Activated naive CD4-positive, alpha-beta T cell treated with anti-CD3 and anti-CD28 coated beads, Interleukin-2, amount 50 U/mL, for 16 hours (primary cell): ENCODE measurements around the gene IGSF21.

Source experiments
- DNase-seq: peaks from one replicate; pipeline ENCODE4 v3.0.0-alpha.2; 2020

The IGSF21 gene

GRCh38 chr1:18278946-18279345, 171.3 kb downstream of the IGSF21 start:
- no peak for DNase-seq

DNA sequence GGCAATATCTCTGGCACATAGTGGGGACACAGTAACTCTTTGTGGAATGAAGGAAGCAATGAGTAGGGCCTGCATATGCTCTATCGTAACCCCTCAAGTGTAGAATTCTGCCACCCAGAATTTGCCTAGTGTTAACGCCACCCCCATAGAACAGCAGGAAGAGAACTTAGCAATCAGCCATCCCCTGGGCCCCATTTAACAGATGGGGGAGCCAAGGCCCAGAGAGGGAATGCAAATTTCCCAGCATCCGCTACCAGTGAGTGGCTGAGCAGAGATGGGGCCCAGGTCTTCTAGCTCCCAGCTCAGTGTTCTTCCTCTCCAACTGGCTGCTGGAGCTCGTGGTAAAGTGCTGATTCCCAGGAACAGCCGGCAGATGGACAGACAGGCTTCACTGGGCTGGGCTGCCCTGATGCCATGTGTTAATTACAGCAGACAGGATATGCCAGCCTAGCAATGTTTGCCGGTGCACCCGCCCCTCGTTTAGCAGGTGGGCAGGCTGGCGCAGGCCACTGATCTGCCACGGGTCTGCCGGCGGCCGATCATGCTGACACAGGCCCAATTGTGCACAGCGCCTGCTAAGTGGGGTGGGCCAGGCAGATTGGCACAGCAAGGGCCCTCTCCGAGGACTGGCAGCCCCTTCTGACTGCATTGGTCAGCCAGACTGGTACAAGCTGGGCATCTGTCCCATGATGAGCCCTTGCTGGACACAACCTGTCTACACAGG, 171.9 kb downstream of the IGSF21 start:
- no peak for DNase-seq

DNA sequence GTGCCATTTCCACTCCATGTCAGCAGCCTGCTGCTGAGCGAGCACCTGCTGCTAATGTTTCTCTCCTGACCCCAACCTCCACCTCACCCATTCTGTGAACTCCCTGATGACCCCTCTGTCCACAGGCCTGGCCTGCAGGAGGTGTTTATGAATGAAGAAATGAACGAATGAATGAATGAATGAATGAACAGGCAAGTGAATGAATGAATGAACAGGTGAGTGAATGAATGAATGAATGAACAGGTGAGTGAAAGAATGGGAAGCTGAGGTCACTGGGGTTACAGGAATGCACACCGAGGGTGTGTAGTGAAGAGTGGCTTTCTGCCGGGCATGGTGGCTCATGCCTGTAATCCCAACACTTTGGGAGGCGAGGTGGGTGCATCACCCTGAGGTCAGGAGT, 173.4 kb downstream of the IGSF21 start:
- DNase-seq, result no peak

- DNase-seq, result no peak
These were observed 175.4 kb downstream of the IGSF21 start for GRCh38 chr1:18282851-18283600.

DNA sequence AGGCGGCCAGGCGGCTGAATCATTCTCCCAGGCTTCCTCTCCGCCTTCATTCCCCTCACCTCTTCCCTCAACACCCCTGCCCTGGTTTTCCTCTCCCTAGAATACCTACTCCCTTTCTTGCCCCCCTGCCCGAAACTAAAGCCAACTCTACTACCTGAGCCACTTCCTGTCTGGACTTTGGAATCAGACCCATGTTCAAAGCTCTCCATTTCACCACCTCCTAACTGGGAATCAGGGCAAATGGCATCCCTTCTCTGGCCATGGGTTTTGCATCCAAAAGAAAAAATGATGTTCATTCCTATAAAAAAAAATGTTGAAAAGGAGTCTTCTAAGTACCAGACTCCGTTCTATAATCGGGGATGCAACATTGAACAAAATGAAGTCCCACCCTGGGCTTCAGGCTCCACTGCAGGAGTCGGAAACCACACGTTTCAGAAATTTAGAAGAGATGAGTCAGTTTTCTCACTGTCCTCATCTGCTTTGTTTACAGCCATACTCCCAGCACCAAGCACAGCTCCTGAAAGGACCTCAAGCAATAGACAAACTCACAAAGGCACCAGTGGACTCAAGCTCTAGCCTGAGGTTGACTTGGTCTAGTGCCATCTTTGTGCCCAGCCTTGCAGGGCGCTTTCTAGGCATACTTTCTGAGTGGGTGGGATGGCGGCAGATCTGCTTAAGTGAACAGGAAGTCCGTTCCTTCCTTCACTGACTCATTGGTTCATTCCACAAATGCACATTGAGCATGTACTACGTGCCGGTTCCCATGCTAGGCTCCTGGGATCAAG, 176.2 kb downstream of the IGSF21 start:
- no peak for DNase-seq

DNA sequence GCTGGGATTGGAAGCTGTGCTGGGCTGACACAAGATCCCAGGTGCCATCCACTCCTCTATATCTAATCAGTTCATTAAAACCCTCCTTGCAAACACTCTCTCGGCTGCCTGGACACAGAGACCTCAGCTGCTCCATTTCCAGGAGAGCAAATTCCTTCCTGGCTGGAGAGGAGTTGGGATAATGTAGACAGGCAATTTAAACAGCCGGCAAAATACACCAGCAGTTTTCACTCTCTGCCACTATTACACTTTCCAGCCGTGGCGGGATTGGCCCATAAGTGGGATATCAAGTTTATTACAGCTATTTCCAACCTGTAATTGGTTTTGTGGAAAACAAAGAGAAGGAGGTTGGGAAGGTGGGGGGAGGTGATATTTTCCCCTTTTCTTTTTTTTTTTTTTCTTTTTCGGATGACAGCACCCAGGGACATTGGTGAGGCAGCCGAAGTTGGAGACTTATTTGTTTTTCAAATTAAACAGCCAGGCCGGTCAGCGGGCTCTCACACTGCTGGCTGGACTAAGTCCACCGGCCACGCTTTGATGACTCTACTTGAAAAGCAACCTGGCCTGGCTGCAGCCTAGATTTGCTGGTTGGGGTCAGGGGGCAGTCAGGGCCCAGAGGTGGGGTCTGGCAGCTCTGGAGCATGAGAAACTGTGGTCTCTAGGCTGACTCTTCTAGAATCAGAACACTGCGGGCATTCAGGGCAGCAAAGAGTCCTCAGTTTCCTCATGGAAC, 177.4 kb downstream of the IGSF21 start:
- DNase-seq, result no peak

DNA sequence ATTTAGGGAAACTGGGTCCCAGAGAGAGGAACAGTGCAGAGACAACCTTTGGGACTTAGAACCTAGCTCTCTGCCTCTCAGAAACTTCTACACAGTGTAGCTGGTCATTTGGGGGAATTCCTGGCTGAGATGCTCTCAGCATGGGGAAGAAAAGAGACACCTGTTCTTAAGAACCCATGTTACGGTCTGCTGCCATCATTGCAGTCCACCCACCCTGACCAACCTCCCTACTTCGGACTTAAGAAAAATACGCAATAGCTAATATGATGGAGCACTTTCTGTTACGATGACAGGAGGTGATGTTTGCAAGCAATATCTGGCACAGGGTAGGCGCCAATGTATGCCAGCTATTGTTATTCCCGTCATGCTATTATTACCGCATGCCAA, 177.9 kb downstream of the IGSF21 start:
- no peak for DNase-seq

- no peak for DNase-seq
These were observed 181.1 kb downstream of the IGSF21 start for GRCh38 chr1:18288722-18289121.

DNA sequence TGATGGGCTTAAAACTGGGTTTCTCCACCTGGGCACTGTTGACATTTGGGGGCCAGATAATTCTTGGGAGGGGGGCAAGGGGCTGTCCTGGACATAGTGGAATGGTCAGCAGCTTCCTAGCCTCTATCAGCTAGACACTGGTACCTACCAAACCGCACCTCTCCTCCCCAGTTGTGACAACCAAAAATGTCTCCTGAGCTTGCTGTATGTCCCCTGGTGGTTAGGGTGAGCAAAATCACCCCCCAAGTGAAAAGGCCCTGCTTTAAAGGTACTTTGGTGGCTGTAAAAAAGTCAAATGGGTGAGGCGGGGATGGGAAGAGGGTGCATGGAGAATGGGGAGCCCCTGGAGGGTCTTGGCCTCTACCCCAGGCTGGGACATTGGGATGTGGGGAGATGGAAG, 182.0 kb downstream of the IGSF21 start:
- DNase-seq, result no peak

DNA sequence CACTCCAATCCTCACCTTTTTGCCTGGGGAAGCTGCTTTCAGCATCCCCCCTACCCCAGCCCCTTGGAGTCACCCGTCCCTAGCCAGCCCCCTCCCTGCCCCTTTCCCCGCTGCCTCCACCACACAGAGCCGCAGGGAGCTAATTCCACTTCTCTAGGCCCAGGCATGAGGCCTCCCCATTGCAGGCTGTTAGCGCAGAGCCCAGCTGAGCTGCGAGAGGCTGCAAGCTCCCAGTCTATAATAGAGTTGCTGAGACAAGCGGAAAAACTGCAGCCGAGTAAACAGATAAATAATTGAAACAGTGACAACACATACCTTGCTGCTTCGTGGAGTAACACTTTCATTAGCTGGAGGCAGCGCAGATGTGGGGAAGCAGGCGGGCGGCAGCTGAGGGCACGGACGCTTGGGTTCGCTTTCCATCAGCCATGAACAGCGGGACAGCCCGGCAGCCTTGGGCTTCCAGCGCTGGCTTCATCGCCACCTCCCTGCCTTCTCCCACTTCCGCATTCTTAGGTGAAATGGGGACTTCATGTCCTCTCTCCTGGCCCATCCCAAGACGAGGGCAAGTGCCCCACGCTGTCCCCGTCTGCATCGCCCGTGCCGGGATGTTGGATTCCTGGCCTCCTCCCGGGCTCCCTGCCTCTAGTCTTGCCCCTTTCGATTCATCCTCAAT, 183.3 kb downstream of the IGSF21 start:
- no peak for DNase-seq

DNA sequence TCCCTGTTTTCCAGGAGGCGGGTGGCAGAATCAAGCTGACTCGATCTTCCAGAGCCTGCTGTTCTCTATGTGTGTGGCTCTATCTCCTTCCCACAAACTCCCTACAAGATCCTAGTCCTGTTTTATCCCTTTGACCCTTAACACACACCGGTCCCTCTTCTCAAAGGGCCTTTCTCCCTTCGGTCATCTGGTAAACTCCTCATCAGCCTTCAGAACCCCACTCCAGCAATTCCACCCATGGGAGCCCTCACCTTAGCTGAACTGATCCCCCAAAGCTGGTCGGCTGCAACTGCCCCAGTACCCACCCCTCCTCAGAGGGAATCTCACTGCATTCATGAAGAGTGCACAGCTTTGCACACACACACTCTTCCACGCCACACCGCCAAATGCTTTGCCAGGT, 184.9 kb downstream of the IGSF21 start:
- DNase-seq, result no peak

DNA sequence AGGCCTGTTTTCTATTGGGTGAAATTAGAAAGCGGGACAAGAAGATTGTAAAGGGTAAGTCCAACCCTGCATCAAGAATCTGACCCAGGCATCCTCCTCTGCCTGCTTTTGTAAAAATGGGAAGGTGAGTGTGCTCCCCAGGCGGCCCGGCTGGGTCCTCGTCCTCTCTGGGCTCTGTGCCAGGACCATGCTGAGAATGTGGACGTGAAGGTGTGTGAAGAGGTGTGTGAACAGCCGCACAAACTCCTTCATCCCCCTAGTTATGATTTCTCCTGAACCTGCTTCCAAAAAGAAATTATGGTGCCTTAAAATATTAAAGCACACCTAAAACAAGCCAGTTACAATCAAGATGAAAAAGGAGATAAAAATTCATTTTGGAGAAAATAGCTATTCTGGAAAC, 185.7 kb downstream of the IGSF21 start:
- no peak for DNase-seq

- no peak for DNase-seq
These were observed 187.0 kb downstream of the IGSF21 start for GRCh38 chr1:18294437-18295176.

GRCh38 chr1:18297896-18298648, 190.5 kb downstream of the IGSF21 start:
- DNase-seq, result no peak

GRCh38 chr1:18299441-18300338, 192.1 kb downstream of the IGSF21 start:
- no peak for DNase-seq

DNA sequence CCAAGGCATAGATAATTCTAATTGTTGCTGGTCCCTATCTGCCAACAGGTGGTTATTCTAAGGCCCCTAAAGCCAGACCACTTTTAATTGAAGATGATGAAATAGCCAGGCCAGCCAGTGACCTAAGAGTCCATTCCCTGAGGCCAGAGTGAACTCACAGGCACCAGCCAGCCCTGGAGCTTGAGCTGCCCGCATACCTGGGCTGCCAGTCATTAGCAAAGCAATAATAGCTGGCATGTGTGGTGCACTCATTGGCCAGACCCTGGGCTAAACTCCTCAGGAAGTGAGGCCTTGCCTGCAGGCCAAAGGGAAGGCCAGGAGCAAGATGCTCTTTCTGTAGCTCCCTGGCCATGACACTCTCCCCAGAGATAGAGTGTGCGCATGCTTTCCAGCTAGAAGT, 192.8 kb downstream of the IGSF21 start:
- no peak for DNase-seq

DNA sequence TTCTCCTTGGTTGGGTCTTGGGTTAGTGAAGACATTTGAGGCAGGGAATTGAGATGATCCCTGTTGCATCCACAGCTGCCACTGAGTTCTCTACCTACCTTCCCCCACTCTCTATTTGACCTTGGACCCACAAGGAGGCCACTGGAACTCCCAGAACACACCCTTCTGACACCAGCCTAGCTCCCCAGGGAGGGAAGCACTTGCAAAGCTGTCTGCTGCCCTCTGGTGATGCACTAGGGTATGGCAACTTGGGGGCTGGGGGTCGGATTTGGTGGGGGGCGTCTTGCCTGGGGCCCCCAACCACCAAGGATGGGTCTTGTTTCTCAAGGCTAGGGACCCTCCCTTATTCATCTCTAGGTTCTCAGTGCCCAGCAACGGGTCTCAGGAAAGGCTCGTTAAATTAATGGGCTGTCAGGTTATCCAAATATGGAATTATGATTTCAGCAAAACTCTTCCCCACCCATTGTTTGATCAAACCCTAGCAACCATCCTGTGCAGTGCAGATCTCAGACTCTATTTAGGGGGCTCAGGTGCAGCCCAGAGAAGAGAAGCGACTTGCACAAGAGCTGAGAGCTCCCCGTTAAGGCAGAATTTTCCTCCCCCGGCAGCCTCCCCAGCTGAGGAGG, 195.3 kb downstream of the IGSF21 start:
- DNase-seq, result no peak

- DNase-seq, result no peak
These were observed 196.7 kb downstream of the IGSF21 start for GRCh38 chr1:18304151-18304869.
